GM12878 (cell line): Measurements from ENCODE around the gene PPL. TPM values are rescaled to one million over a fixed set of nuclear protein-coding genes. Genes with fewer than 3 reads are reported as not detected.

Experiments
- ATAC-seq: fragments of 200-7000 bp; cut with Tn5 transposase; 3 replicates; pipeline ENCODE4 v1.9.1; 2020; ENCODE audit warnings: mild to moderate bottlenecking, moderate library complexity
- BruUV-seq: library from RNA; stranded (reverse); fragments of 400-500 nt; replicated peaks from 2 replicates; lab custom pipeline; 2021; lab: Mats Ljungman, UMichigan
- CTCF ChIA-PET: fragments of 300-600 bp; sonication (Branson Sonifier 250); formaldehyde crosslinking; extraction: SDS; loops from one replicate; lab custom pipeline; 2021; ENCODE audit warnings: inconsistent platforms; lab: Yijun Ruan, JAX
- POLR2A ChIA-PET: fragments of 350-600 bp; formaldehyde crosslinking; extraction: SDS; loops from one replicate; lab custom pipeline; 2021; ENCODE audit warnings: inconsistent platforms; lab: Charles Lee
- RAD21 ChIA-PET: fragments of 300-600 bp; sonication (Branson Sonifier 250); formaldehyde crosslinking; loops from one replicate; lab custom pipeline; 2023; ENCODE audit warnings: antibody characterized with exemption; ENCODE audit not compliant: unreplicated experiment; lab: Charles Lee
- SMC1A ChIA-PET: fragments of 300-600 bp; sonication (Branson Sonifier 250); formaldehyde crosslinking; loops from one replicate; lab custom pipeline; 2023; ENCODE audit not compliant: unreplicated experiment, uncharacterized antibody; lab: Charles Lee
- DNase-seq: peaks from one replicate; pipeline ENCODE4 v3.0.0-alpha.2; 2011; ENCODE audit warnings: low read depth, low spot score
- FAIRE-seq: peaks from 3 replicates; lab custom pipeline; 2011; peaks lifted over from hg19 to GRCh38; lab: Jason Lieb, UNC
- H2AFZ ChIP-seq: 2 replicates; pipeline ENCODE4 v1.6.0; 2011; ENCODE audit warnings: low read depth, low read length, control low read depth; ENCODE audit not compliant: control insufficient read depth
- H3K27ac ChIP-seq: 2 replicates; pipeline ENCODE4 v1.5.1; 2011; ENCODE audit warnings: control low read depth; ENCODE audit not compliant: control insufficient read depth, insufficient read depth
- H3K27me3 ChIP-seq, 2 experiments: replicated peaks in 1 of 2; 2 replicates each; pipeline versions ENCODE4 v1.6.0 to v1.6.1; 2011; ENCODE audit warnings: low read length in 1 of 2; ENCODE audit not compliant: control insufficient read depth in 2 of 2, insufficient read depth in 2 of 2
- H3K36me3 ChIP-seq, 2 experiments: 2 replicates each; pipeline ENCODE4 v1.5.1; 2011; ENCODE audit warnings: low read length in 1 of 2; ENCODE audit not compliant: control insufficient read depth in 2 of 2, insufficient read depth in 2 of 2
- H3K4me1 ChIP-seq: 2 replicates; pipeline ENCODE4 v1.6.1; 2011; ENCODE audit warnings: mild to moderate bottlenecking, low read length, moderate library complexity, mixed read lengths; ENCODE audit not compliant: control insufficient read depth, insufficient read depth
- H3K4me2 ChIP-seq: 2 replicates; pipeline ENCODE4 v1.6.0; 2011; ENCODE audit warnings: control low read depth; ENCODE audit not compliant: control insufficient read depth, insufficient read depth
- H3K4me3 ChIP-seq: fragments of 200-600 bp; sonication (generic); 2 replicates; pipeline ENCODE4 v1.5.1; 2016
- H3K79me2 ChIP-seq: 2 replicates; pipeline ENCODE4 v1.6.0; 2011; ENCODE audit warnings: low read length; ENCODE audit not compliant: control insufficient read depth, insufficient read depth
- H3K9ac ChIP-seq: 2 replicates; pipeline ENCODE4 v1.8.0; 2011; ENCODE audit warnings: low read length, control low read depth, mixed read lengths; ENCODE audit not compliant: control insufficient read depth, insufficient read depth
- H3K9me3 ChIP-seq: replicated peaks from 3 replicates; pipeline ENCODE4 v1.5.1; 2011; ENCODE audit warnings: mild to moderate bottlenecking, low read length; ENCODE audit not compliant: control insufficient read depth, insufficient read depth
- H4K20me1 ChIP-seq: 2 replicates; pipeline ENCODE4 v1.6.0; 2011; ENCODE audit not compliant: control insufficient read depth, insufficient read depth
- NFIC ChIP-seq: IDR thresholded peaks from 2 replicates; pipeline ENCODE4 v1.6.1; 2012; ENCODE audit warnings: low read depth, mild to moderate bottlenecking, inconsistent platforms, low read length, moderate library complexity
- POLR2AphosphoS5 ChIP-seq: IDR thresholded peaks from 2 replicates; pipeline ENCODE4 v1.6.1; 2011; ENCODE audit warnings: mild to moderate bottlenecking, low read length, inconsistent platforms
- RUNX3 ChIP-seq: IDR thresholded peaks from 2 replicates; pipeline ENCODE4 v1.6.1; 2012; ENCODE audit warnings: low read length, inconsistent platforms
- SIN3A ChIP-seq: IDR thresholded peaks from 2 replicates; pipeline ENCODE4 v1.6.1; 2012; ENCODE audit warnings: low read depth, low read length, improper control_type of control experiment
- SUPT20H ChIP-seq: IDR thresholded peaks from 2 replicates; pipeline ENCODE4 v1.6.1; 2011; ENCODE audit warnings: low read depth, mild to moderate bottlenecking, low read length, moderate library complexity, borderline replicate concordance; ENCODE audit not compliant: control insufficient read depth
- TBL1XR1 ChIP-seq: IDR thresholded peaks from 2 replicates; pipeline ENCODE4 v1.6.1; 2012; ENCODE audit warnings: low read depth, low read length, improper control_type of control experiment
- TCF3 ChIP-seq: IDR thresholded peaks from 2 replicates; pipeline ENCODE4 v1.6.1; 2012; ENCODE audit warnings: low read depth, mild to moderate bottlenecking, low read length, borderline replicate concordance; ENCODE audit not compliant: insufficient read depth
- ZNF384 ChIP-seq: IDR thresholded peaks from 2 replicates; pipeline ENCODE4 v1.6.1; 2012; ENCODE audit warnings: low read depth, mild to moderate bottlenecking, low read length, improper control_type of control experiment, borderline replicate concordance
- WGBS: methylation state at CpG from one replicate; pipeline ENCODE4 v1.1.6; 2016; ENCODE audit warnings: low lambda C conversion rate; ENCODE audit not compliant: insufficient replicate concordance, insufficient coverage; ENCODE audit errors: missing lambda C conversion rate; 5-methylcytosine and 5-hydroxymethylcytosine counted together
- in situ Hi-C: fragments of 300-500 bp; cut with MboI; formaldehyde crosslinking; loops from 9 replicates; pipeline ENCODE4 v1.14.3; 2018; ENCODE audit warnings: mixed read lengths
- intact Hi-C: fragments of 100-400 bp; cut with micrococcal nuclease; formaldehyde crosslinking; loops from one replicate; pipeline ENCODE4 v1.14.2; 2022; ENCODE audit not compliant: unreplicated experiment
- polyA plus RNA-seq, 11 experiments: library from polyadenylated mRNA; depleted of rRNA in 4 of 11; unstranded in 6 of 11; stranded (reverse) in 5 of 11; fragments of >200 nt; fragmentation: Nextera tagmentation in 4 of 11; fragmentation: Illumina TruSeq in 1 of 11; extraction: Ambion mirVana in 4 of 11; extraction: Trizol in 1 of 11; gene quantifications; 1 replicate in 1 of 11; 2 replicates in 10 of 11; pipeline versions ENCODE4 v1.2.1 to v1.2.3, GENCODE V29; 2011 to 2016; ENCODE audit warnings: inconsistent platforms in 2 of 11, missing spikeins in 2 of 11, low read depth in 1 of 11
- total RNA-seq, 4 experiments: library from RNA; depleted of rRNA in 3 of 4; stranded (reverse); fragments of >200 nt in 3 of 4; fragmentation: Illumina TruSeq in 1 of 4; extraction: Trizol in 1 of 4; gene quantifications; 2 replicates each; pipeline versions ENCODE4 v1.2.1 to v1.2.3, GENCODE V29; 2013 to 2021
- TF ChIP-seq, protein P1 (sequence below): IDR thresholded peaks from 2 replicates; pipeline ENCODE4 v1.6.1; 2011; ENCODE audit warnings: low read depth, mild to moderate bottlenecking, low read length, moderate library complexity, borderline replicate concordance; ENCODE audit errors: extremely low read depth

PPL gene
- total and polyA plus RNA-seq, 10 of the 15 experiments (the other 5 are each of a cell fraction or from before 2014, with no cell fraction given): 0.03 to 0.47 (median 0.05) TPM; not detected in 2

DNA sequence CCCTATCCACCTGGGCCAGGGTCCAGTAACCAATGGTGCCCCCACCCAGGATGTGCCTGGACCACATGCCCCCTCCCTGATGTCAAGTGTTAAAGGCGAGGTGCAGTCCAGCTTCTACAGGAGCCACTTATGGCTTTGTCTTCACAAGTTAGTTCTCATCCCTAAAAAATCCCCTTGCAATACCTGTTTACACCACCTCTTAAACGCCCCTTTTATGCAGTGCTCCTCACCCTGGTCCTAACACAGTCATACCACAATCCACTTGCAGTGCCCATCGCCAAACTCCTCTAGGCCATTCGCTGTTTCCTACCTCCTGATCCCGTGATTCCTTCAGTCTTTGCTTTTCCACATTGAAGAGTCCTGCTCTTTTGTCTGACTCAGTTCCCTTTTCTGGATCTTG, 97.0 kb downstream of the PPL start (continued):
- TF ChIP-seq, protein P1, sequence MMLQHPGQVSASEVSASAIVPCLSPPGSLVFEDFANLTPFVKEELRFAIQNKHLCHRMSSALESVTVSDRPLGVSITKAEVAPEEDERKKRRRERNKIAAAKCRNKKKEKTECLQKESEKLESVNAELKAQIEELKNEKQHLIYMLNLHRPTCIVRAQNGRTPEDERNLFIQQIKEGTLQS: no peak
- TF ChIP-seq TCF3: no peak
- TF ChIP-seq SIN3A: no peak
- TF ChIP-seq SUPT20H: no peak
- no peak for TF ChIP-seq TBL1XR1
- TF ChIP-seq NFIC: no peak

DNA sequence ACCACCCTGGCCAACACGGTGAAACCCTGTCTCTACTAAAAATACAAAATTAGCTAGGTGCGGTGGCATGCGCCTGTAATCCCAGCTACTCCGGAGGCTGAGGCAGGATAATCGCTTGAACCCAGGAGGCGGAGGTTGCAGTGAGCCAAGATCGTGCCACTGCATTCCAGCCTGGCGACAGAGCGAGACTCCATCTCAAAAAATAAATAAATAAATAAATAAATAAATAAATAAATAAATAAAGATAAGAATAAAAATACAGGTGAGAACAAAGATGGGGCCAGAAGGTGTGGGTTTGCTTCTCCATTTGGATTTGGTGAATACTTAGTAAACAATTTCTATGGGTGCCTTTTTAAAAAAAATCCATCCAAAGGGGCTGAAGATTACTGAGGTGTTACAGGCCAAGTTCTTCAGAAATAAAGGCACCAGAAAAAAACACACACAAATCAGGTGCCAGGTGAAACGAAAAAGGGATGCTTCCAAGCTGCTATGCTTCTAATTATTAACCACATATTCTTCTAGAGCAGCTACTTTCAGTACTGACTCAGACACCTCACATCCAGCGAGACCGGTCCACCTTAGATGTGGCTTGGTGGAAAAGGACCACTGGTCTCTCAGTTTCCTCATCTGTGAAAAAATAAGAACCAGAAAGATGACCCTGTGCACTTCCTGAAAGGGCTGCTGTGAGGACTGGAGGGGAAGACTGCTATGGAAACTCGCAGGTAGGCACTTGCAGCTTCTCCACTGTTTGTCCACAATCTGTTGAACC, 99.0 kb downstream of the PPL start:
- POLR2A ChIA-PET: no interaction called here
- intact Hi-C loops: no loop called here

More for the DNA sequence above, 99.0 kb downstream of the PPL start:
- no TSS peak for BruUV-seq
- no peak for DNase-seq
- Histone ChIP-seq H2AFZ (no peak overlapping the region), H3K9ac (no peak overlapping the region), H3K36me3 (peaks cover 7 to 28% of the 10 kb centered on the region in 2 experiments), H3K4me2 (no peak overlapping the region), H3K27me3 (no peaks in the 10 kb centered on the region), H3K27ac (no peak overlapping the region), H4K20me1 (no peaks in the 10 kb centered on the region), H3K9me3 (no peaks in the 10 kb centered on the region), H3K4me3 (no peak overlapping the region), H3K79me2 (no peaks in the 10 kb centered on the region), H3K4me1 (peaks cover 10% of the 10 kb centered on the region)
- WGBS: 73% methylated on average over 13 of the region's 13 CpGs
- ChIA-PET RAD21 (no interaction called here), SMC1A (no interaction called here), CTCF (interaction anchor here (0.5 kb wide), 1 partner anchor 163 kb away, joined by 3 read pairs; no protein-coding TSS in a partner anchor)
- TF ChIP-seq ZNF384 (no peak), POLR2AphosphoS5 (peak; percentile 33; the same call in 1 of the 2 replicates), RUNX3 (peak; percentile 73)
- in situ Hi-C loops: no loop called here
- ATAC-seq: peak; percentile 79
- no peak for FAIRE-seq
